ENCODE data around the gene RRP15. TPM values are rescaled to one million over a fixed set of nuclear protein-coding genes. Genes with fewer than 3 reads are reported as not detected.

RRP15 gene
- total RNA-seq, 1 donor from 2014 or later, result 26.9 TPM

GRCh38 chr1:218332416-218332815, 47.3 kb downstream of the RRP15 start:
- ChIA-PET POLR2A (no interaction called here), CTCF (no interaction called here)
- TF ChIP-seq, protein P1, sequence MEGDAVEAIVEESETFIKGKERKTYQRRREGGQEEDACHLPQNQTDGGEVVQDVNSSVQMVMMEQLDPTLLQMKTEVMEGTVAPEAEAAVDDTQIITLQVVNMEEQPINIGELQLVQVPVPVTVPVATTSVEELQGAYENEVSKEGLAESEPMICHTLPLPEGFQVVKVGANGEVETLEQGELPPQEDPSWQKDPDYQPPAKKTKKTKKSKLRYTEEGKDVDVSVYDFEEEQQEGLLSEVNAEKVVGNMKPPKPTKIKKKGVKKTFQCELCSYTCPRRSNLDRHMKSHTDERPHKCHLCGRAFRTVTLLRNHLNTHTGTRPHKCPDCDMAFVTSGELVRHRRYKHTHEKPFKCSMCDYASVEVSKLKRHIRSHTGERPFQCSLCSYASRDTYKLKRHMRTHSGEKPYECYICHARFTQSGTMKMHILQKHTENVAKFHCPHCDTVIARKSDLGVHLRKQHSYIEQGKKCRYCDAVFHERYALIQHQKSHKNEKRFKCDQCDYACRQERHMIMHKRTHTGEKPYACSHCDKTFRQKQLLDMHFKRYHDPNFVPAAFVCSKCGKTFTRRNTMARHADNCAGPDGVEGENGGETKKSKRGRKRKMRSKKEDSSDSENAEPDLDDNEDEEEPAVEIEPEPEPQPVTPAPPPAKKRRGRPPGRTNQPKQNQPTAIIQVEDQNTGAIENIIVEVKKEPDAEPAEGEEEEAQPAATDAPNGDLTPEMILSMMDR (IDR thresholded peaks at IDR 0.05), result no peak
- no peak overlapping the region for H3K27ac Mint-ChIP-seq
- no peaks in the 10 kb centered on the region for H3K27me3 Mint-ChIP-seq
- H3K9me3 Mint-ChIP-seq, result no peaks in the 10 kb centered on the region
- intact Hi-C loops (cut with micrococcal nuclease), result loop anchor here (5.0 to 10.0 kb wide), 3 partner anchors 665 to 1235 kb away; no protein-coding TSS in a partner anchor
- ATAC-seq (ENCODE audit: low read depth) (no peak), DNase-seq (no peak)
- peaks cover 27% of the 10 kb centered on the region for H3K36me3 Mint-ChIP-seq (ENCODE audit: low read depth)
- no peaks in the 10 kb centered on the region for H3K4me1 Mint-ChIP-seq
- no peak overlapping the region for H3K4me3 Mint-ChIP-seq

- Mint-ChIP-seq H3K4me3 (no peak overlapping the region), H3K36me3 (ENCODE audit: low read depth) (peaks cover 16% of the 10 kb centered on the region)
- CTCF ChIA-PET, result no interaction called here
Observed at GRCh38 chr1:218336328-218336727, 51.2 kb downstream of the RRP15 start.

GRCh38 chr1:218339267-218339831, 54.3 kb downstream of the RRP15 start:
- TF ChIP-seq, protein P1 (IDR thresholded peaks at IDR 0.05), result peak; percentile 51
- Mint-ChIP-seq H3K9me3 (no peaks in the 10 kb centered on the region), H3K4me3 (no peak overlapping the region), H3K4me1 (no peaks in the 10 kb centered on the region), H3K27me3 (no peaks in the 10 kb centered on the region), H3K27ac (no peak overlapping the region), H3K36me3 (ENCODE audit: low read depth) (peaks cover 4% of the 10 kb centered on the region)
- intact Hi-C loops (cut with micrococcal nuclease), result loop anchor here (1.0 to 10.0 kb wide), 5 partner anchors 12 to 1077 kb away; no protein-coding TSS in a partner anchor
- ChIA-PET CTCF (interaction anchor here (0.6 to 4.7 kb wide), 8 partner anchors 8 to 1473 kb away, joined by 3 to 27 read pairs (median 4); no protein-coding TSS in a partner anchor), POLR2A (no interaction called here)
- peak; percentile 28 for ATAC-seq (ENCODE audit: low read depth)
- no peak for DNase-seq

More at GRCh38 chr1:218336328-218336727, 51.2 kb downstream of the RRP15 start:
- DNase-seq (no peak), ATAC-seq (ENCODE audit: low read depth) (no peak)
- POLR2A ChIA-PET, result no interaction called here
- Mint-ChIP-seq H3K27me3 (no peaks in the 10 kb centered on the region), H3K4me1 (no peaks in the 10 kb centered on the region), H3K9me3 (no peaks in the 10 kb centered on the region), H3K27ac (no peak overlapping the region)
- TF ChIP-seq, protein P1 (IDR thresholded peaks at IDR 0.05), result no peak
- intact Hi-C loops (cut with micrococcal nuclease), result loop anchor here (10.0 kb wide), 1 partner anchor 978 kb away; no protein-coding TSS in a partner anchor

DNA sequence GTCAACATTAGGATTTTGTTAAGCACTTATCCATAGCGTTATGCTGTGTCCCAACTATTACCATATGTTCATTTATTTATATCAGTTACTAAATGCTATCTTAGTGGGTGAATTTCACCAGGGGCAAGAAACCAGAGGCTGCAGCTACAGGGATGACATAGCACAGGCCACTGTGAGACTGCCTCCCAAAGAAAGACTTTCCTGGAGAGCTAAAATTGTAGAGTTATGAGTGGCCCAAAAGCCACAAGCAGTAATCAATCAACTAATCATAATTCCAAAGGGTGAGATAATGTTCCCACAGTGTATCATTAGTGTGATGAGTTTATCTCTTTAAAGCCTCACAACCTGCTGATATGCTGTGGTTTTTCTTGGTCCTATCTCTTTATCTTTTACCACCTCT, 56.2 kb downstream of the RRP15 start:
- POLR2A ChIA-PET, result no interaction called here
- Mint-ChIP-seq H3K36me3 (ENCODE audit: low read depth) (no peaks in the 10 kb centered on the region), H3K27me3 (no peaks in the 10 kb centered on the region), H3K9me3 (no peaks in the 10 kb centered on the region), H3K4me3 (no peak overlapping the region), H3K27ac (no peak overlapping the region), H3K4me1 (peaks cover 3% of the 10 kb centered on the region)
- ATAC-seq (ENCODE audit: low read depth), result no peak
- no peak for DNase-seq
- CTCF ChIA-PET, result interaction anchor here (4.7 kb wide), 1 partner anchor 180 kb away, joined by 27 read pairs; no protein-coding TSS in a partner anchor
- TF ChIP-seq, protein P1 (IDR thresholded peaks at IDR 0.05), result no peak
- intact Hi-C loops (cut with micrococcal nuclease), result no loop called here

- peaks cover 10% of the 10 kb centered on the region for H3K4me1 Mint-ChIP-seq
- H3K4me3 Mint-ChIP-seq, result no peak overlapping the region
- H3K27ac Mint-ChIP-seq, result no peak overlapping the region
- no peaks in the 10 kb centered on the region for H3K27me3 Mint-ChIP-seq
- H3K9me3 Mint-ChIP-seq, result no peaks in the 10 kb centered on the region
- intact Hi-C loops (cut with micrococcal nuclease), result no loop called here
- ATAC-seq (ENCODE audit: low read depth), result no peak
- TF ChIP-seq, protein P1 (IDR thresholded peaks at IDR 0.05), result no peak
- ChIA-PET CTCF (interaction anchor here (4.7 kb wide), 1 partner anchor 179 kb away, joined by 27 read pairs; no protein-coding TSS in a partner anchor), POLR2A (no interaction called here)
- peaks cover 2% of the 10 kb centered on the region for H3K36me3 Mint-ChIP-seq (ENCODE audit: low read depth)
- no peak for DNase-seq
Observed at GRCh38 chr1:218342091-218342490, 57.0 kb downstream of the RRP15 start.
